ENCODE results near the gene DCDC1. TPM values are rescaled to one million over a fixed set of nuclear protein-coding genes. Genes with fewer than 3 reads are reported as not detected.

Gene DCDC1
- total RNA-seq, 1 donor from 2014 or later = 0.93 TPM

DNA sequence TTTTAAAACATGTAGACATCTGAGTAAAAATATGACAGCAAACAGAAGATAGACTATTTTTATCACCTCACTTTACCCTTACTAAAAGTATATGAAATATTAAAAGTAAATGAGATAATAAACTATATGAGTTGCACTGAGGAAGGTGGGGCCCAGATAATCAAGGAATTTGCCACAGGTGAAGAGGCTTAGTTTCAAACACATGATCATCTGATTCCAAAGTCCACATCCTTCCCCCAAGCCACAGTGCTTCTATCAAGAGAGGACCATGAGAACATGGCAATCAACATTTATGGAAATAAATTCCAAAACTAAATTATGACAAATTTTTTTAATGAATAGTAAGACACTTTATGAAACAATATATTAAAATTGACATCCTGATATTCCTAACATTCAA is 384.0 kb downstream of the DCDC1 start:
- TF ChIP-seq, protein P1, sequence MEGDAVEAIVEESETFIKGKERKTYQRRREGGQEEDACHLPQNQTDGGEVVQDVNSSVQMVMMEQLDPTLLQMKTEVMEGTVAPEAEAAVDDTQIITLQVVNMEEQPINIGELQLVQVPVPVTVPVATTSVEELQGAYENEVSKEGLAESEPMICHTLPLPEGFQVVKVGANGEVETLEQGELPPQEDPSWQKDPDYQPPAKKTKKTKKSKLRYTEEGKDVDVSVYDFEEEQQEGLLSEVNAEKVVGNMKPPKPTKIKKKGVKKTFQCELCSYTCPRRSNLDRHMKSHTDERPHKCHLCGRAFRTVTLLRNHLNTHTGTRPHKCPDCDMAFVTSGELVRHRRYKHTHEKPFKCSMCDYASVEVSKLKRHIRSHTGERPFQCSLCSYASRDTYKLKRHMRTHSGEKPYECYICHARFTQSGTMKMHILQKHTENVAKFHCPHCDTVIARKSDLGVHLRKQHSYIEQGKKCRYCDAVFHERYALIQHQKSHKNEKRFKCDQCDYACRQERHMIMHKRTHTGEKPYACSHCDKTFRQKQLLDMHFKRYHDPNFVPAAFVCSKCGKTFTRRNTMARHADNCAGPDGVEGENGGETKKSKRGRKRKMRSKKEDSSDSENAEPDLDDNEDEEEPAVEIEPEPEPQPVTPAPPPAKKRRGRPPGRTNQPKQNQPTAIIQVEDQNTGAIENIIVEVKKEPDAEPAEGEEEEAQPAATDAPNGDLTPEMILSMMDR (IDR thresholded peaks at IDR 0.05) = no peak
- no peaks in the 10 kb centered on the region for H3K36me3 ChIP-seq
- no peaks in the 10 kb centered on the region for H3K4me1 ChIP-seq
- H3K4me3 ChIP-seq = no peak overlapping the region
- no peaks in the 10 kb centered on the region for H3K27me3 ChIP-seq
- DNase-seq = no peak
- H3K9me3 ChIP-seq = no peaks in the 10 kb centered on the region
- no peak overlapping the region for H3K27ac ChIP-seq
- no peak for ATAC-seq
- intact Hi-C loops (cut with DNase I) = no loop called here

DNA sequence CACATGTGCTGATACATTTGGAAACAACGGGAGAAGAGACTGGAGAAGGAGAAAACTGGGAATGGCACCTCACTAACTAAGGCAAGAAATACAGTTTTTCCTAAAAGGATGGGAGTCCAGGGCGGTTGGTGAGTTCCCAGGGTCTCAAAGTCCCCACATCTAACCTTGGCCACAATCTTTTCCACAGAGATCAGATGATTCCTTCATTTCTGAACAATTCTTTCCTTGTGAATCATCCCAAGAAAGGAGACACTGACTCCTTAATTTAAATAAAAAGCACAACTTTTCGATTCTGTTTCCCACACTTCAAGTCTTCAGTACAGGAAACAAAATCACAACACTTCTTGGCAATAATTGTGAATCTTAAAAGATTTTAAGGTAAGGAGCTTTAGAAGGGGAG is 384.7 kb downstream of the DCDC1 start:
- ATAC-seq (no peak), DNase-seq (no peak)
- Histone ChIP-seq H3K27me3 (no peaks in the 10 kb centered on the region), H3K27ac (no peak overlapping the region), H3K4me1 (no peaks in the 10 kb centered on the region), H3K36me3 (no peaks in the 10 kb centered on the region), H3K4me3 (no peak overlapping the region), H3K9me3 (no peaks in the 10 kb centered on the region)
- intact Hi-C loops (cut with DNase I) = no loop called here
- TF ChIP-seq, protein P1 (IDR thresholded peaks at IDR 0.05) = no peak

DNA sequence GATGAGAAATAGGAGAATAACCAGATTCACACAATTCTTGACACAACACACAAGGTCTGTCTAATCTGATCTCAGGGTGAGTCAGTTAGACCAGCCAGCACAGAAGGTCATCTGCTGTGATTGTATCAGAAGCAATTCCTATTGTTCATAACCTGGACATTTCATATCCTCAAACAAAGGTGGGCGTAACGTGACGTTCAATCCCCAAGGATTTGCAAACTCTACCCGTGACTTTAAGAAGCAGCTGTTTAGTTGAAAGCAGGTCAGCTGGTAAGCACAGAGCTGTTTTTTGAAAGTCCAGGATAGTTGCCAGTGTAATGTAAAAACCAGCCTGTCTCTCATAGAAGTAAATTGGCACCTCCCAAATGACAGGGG is 385.1 kb downstream of the DCDC1 start:
- ATAC-seq = no peak

DNA sequence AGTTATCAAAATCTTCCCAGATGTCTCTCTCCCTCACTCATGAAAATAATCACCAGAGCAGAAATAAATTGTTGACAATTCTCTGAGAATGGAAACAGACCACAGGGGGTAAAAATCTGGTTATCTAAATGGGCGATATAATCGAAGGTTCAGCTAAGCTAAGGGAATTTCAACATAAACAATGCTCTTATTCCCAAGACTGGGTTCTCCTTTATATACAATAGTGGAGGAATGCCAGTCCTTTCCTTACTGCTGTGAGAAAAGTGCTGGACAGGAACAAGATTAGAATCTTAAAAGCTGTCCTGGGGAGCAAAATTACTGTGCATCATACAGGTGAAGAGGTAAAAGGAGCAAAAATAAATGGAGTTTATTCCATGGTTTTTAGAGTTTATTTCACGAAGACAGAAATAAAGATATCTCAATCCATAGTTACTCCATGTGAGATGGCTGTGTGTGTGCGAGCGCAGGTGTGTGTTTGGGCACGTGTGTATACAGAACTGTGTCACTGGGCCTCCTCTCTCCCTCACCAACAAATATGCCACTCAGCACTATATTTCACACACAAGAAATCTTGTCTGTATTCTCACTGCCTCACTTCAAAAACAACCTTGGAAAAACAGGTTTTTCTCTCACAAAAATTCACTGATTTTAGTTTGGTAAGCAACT is 385.6 kb downstream of the DCDC1 start:
- no peak overlapping the region for H3K4me3 ChIP-seq
- TF ChIP-seq, protein P1 (IDR thresholded peaks at IDR 0.05) = no peak
- intact Hi-C loops (cut with DNase I) = no loop called here
- no peak overlapping the region for H3K27ac ChIP-seq
- DNase-seq (no peak), ATAC-seq (no peak)
- H3K9me3 ChIP-seq = no peaks in the 10 kb centered on the region
- H3K27me3 ChIP-seq = no peaks in the 10 kb centered on the region
- H3K36me3 ChIP-seq = no peaks in the 10 kb centered on the region
- H3K4me1 ChIP-seq = no peaks in the 10 kb centered on the region

More for the DNA sequence above, 385.1 kb downstream of the DCDC1 start:
- Histone ChIP-seq H3K27me3 (no peaks in the 10 kb centered on the region), H3K4me3 (no peak overlapping the region), H3K36me3 (no peaks in the 10 kb centered on the region), H3K27ac (no peak overlapping the region), H3K4me1 (no peaks in the 10 kb centered on the region), H3K9me3 (no peaks in the 10 kb centered on the region)
- intact Hi-C loops (cut with DNase I) = no loop called here
- no peak for DNase-seq
- TF ChIP-seq, protein P1 (IDR thresholded peaks at IDR 0.05) = no peak

DNA sequence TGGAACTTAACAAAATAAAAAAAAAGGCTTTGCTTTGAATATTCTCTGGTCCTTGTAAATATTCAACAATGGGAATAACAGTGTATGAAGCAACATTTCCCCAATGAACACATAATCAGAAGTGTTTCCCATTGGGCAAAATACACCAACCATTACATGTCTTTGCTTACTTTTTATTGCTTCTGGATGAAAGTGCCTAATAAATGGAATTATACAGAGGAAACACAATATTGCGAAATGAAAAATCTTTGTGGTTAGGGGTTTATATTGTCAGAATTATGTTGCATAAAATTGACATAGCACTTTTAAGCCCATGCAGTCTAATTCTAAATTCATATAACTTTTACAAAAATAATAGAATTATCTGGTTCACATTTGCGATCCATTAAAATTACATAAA is 386.4 kb downstream of the DCDC1 start:
- Histone ChIP-seq H3K4me3 (no peak overlapping the region), H3K9me3 (no peaks in the 10 kb centered on the region), H3K36me3 (no peaks in the 10 kb centered on the region), H3K4me1 (no peaks in the 10 kb centered on the region), H3K27ac (no peak overlapping the region), H3K27me3 (no peaks in the 10 kb centered on the region)
- TF ChIP-seq, protein P1 (IDR thresholded peaks at IDR 0.05) = no peak
- intact Hi-C loops (cut with DNase I) = no loop called here
- DNase-seq (no peak), ATAC-seq (no peak)

DNA sequence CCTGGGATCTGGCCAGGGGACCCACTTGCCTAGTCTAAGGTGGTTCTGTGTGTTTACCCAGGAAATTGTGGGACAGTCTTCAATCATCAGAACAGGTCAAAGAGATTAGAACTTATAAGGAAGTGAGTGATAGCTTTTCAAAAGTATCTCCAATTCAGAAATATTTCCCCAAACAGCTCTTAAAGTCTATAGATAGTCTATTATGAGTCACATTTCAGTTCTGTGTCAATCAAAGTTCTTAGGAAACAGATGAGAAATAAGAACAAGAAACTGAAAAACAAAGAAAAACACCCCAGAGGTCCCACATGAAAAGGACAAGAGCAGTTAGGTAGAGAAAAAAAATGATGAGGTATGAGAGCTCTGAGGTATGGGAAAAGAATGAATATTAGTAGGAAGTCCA is 402.0 kb downstream of the DCDC1 start:
- Histone ChIP-seq H3K27ac (no peak overlapping the region), H3K27me3 (no peaks in the 10 kb centered on the region), H3K36me3 (no peaks in the 10 kb centered on the region), H3K4me1 (no peaks in the 10 kb centered on the region), H3K4me3 (no peak overlapping the region), H3K9me3 (no peaks in the 10 kb centered on the region)
- ATAC-seq = no peak
- TF ChIP-seq, protein P1 (IDR thresholded peaks at IDR 0.05) = no peak
- DNase-seq = no peak
- intact Hi-C loops (cut with DNase I) = no loop called here
